IMR-90 (cell line): ENCODE measurements around the gene VEGFA.

Experiments
- BHLHE40 ChIP-seq: fragments of 150-350 bp; IDR thresholded peaks from 2 replicates; pipeline ENCODE4 v1.6.1; 2016; ENCODE audit warnings: mild to moderate bottlenecking, low read depth, low read length
- CEBPB ChIP-seq: IDR thresholded peaks from 2 replicates; pipeline ENCODE4 v1.6.1; 2012; ENCODE audit warnings: low read depth, low read length, improper control_type of control experiment
- FOS ChIP-seq: fragments of 150-350 bp; IDR thresholded peaks from 2 replicates; pipeline ENCODE4 v1.6.1; 2016; ENCODE audit warnings: low read depth, low read length
- MAFK ChIP-seq: IDR thresholded peaks from 2 replicates; pipeline ENCODE4 v1.6.1; 2012; ENCODE audit warnings: low read depth, low read length, improper control_type of control experiment
- MAZ ChIP-seq: IDR thresholded peaks from 2 replicates; pipeline ENCODE4 v1.6.1; 2012; ENCODE audit warnings: low read depth, mild to moderate bottlenecking, low read length, improper control_type of control experiment, moderate library complexity, borderline replicate concordance
- MXI1 ChIP-seq: IDR thresholded peaks from 2 replicates; pipeline ENCODE4 v1.6.1; 2012; ENCODE audit warnings: low read depth, mild to moderate bottlenecking, low read length, moderate library complexity, borderline replicate concordance
- POLR2A ChIP-seq: IDR thresholded peaks from 2 replicates; pipeline ENCODE4 v1.6.1; 2012; ENCODE audit warnings: mild to moderate bottlenecking, low read depth, low read length
- RAD21 ChIP-seq: IDR thresholded peaks from 2 replicates; pipeline ENCODE4 v1.6.1; 2012; ENCODE audit warnings: low read length, improper control_type of control experiment
- RCOR1 ChIP-seq: IDR thresholded peaks from 2 replicates; pipeline ENCODE4 v1.6.1; 2012; ENCODE audit warnings: mild to moderate bottlenecking, low read length, improper control_type of control experiment; ENCODE audit not compliant: insufficient replicate concordance
- RFX5 ChIP-seq: IDR thresholded peaks from 2 replicates; pipeline ENCODE4 v1.8.0; 2012; ENCODE audit warnings: low read depth, mild to moderate bottlenecking, low read length, moderate library complexity
- SMC3 ChIP-seq: fragments of 150-350 bp; IDR thresholded peaks from 2 replicates; pipeline ENCODE4 v1.6.1; 2016; ENCODE audit warnings: low read depth, mild to moderate bottlenecking, antibody characterized with exemption, low read length, moderate library complexity
- TF ChIP-seq, protein P1 (sequence below): conservative IDR thresholded peaks from 2 replicates; pipeline ENCODE4 v1.5.1; 2012; ENCODE audit warnings: mild to moderate bottlenecking, low read depth, low read length, improper control_type of control experiment
- TF ChIP-seq, protein P2 (sequence below): fragments of 150-350 bp; IDR thresholded peaks from 2 replicates; pipeline ENCODE4 v1.6.1; 2016; ENCODE audit warnings: low read depth, mild to moderate bottlenecking, low read length, moderate library complexity, borderline replicate concordance
- TF ChIP-seq, protein P3 (sequence below): fragments of 150-350 bp; IDR thresholded peaks from 2 replicates; pipeline ENCODE4 v1.6.1; 2017; ENCODE audit warnings: mild to moderate bottlenecking, antibody characterized with exemption, low read length, low read depth

DNA sequence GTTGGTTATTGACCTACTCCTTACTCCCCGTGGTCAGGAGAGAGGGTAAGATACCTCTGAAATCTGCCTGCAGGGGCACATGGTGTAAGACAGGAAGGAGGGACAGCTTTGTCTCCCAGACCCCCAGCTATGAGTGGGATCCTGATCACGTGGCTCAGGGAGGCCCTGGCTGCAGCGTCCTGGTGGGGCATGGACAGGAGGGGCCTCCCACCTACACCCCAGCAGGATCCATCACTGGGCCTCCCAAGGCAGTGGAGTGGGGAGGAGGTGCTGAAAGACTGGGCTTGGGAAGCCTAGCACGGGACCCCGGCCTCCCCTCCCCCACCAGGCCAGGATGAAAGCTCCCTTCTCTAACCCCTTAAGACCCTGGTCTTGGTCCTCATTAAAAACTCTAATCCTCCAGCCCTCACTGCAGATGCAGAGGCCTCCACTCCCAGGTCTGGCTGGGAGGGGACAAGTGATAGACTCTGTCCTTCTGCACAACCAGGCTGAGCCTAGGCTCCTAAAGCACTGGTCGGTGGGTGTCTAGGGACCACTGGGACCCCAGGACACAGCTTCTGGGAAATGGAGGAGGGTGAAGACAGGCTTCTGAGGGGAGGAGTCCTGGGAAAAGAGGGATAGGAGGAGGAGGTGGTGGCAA is 29.6 kb upstream of the VEGFA start:
- TF ChIP-seq, protein P1, sequence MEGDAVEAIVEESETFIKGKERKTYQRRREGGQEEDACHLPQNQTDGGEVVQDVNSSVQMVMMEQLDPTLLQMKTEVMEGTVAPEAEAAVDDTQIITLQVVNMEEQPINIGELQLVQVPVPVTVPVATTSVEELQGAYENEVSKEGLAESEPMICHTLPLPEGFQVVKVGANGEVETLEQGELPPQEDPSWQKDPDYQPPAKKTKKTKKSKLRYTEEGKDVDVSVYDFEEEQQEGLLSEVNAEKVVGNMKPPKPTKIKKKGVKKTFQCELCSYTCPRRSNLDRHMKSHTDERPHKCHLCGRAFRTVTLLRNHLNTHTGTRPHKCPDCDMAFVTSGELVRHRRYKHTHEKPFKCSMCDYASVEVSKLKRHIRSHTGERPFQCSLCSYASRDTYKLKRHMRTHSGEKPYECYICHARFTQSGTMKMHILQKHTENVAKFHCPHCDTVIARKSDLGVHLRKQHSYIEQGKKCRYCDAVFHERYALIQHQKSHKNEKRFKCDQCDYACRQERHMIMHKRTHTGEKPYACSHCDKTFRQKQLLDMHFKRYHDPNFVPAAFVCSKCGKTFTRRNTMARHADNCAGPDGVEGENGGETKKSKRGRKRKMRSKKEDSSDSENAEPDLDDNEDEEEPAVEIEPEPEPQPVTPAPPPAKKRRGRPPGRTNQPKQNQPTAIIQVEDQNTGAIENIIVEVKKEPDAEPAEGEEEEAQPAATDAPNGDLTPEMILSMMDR: no peak
- TF ChIP-seq POLR2A (no peak), RCOR1 (no peak), SMC3 (no peak), MAZ (no peak), RFX5 (no peak), CEBPB (no peak), BHLHE40 (no peak), MAFK (no peak), MXI1 (no peak), FOS (no peak), RAD21 (no peak)
- TF ChIP-seq, protein P2, sequence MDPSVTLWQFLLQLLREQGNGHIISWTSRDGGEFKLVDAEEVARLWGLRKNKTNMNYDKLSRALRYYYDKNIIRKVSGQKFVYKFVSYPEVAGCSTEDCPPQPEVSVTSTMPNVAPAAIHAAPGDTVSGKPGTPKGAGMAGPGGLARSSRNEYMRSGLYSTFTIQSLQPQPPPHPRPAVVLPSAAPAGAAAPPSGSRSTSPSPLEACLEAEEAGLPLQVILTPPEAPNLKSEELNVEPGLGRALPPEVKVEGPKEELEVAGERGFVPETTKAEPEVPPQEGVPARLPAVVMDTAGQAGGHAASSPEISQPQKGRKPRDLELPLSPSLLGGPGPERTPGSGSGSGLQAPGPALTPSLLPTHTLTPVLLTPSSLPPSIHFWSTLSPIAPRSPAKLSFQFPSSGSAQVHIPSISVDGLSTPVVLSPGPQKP: no peak
- TF ChIP-seq, protein P3, sequence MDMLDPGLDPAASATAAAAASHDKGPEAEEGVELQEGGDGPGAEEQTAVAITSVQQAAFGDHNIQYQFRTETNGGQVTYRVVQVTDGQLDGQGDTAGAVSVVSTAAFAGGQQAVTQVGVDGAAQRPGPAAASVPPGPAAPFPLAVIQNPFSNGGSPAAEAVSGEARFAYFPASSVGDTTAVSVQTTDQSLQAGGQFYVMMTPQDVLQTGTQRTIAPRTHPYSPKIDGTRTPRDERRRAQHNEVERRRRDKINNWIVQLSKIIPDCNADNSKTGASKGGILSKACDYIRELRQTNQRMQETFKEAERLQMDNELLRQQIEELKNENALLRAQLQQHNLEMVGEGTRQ: no peak
